Skeletal muscle tissue (tissue), 4 donors: ENCODE results near the gene GAS2L1. TPM values are rescaled to one million over a fixed set of nuclear protein-coding genes. Genes with fewer than 3 reads are reported as not detected.

Experiments used
- H3K27ac ChIP-seq: one replicate; pipeline ENCODE4 v1.7.0; 2013; ENCODE audit warnings: mild to moderate bottlenecking, low read depth, low read length, inconsistent platforms
- H3K27me3 ChIP-seq, 3 donors: one replicate each; pipeline ENCODE4 v1.7.0; 2013; ENCODE audit warnings: low read length in 3 of 3; ENCODE audit not compliant: control insufficient read depth in 3 of 3, insufficient read depth in 3 of 3
- H3K36me3 ChIP-seq, 3 donors: one replicate each; pipeline ENCODE4 v1.7.0; 2013; ENCODE audit warnings: low read length in 3 of 3; ENCODE audit not compliant: control insufficient read depth in 3 of 3, insufficient read depth in 3 of 3
- H3K4me1 ChIP-seq, 3 donors: one replicate each; pipeline ENCODE4 v1.7.0; 2013; ENCODE audit warnings: low read length in 3 of 3, mild to moderate bottlenecking in 3 of 3; ENCODE audit not compliant: control insufficient read depth in 3 of 3, insufficient read depth in 3 of 3
- H3K4me3 ChIP-seq, 3 donors: one replicate each; pipeline ENCODE4 v1.7.0; 2013; ENCODE audit warnings: low read length in 3 of 3
- H3K9ac ChIP-seq, 3 donors: one replicate each; pipeline ENCODE4 v1.7.0; 2013; ENCODE audit warnings: low read length in 3 of 3, mild to moderate bottlenecking in 3 of 3, moderate library complexity in 2 of 3, low read depth in 1 of 3
- H3K9me3 ChIP-seq, 3 donors: one replicate each; pipeline ENCODE4 v1.7.0; 2013; ENCODE audit warnings: low read length in 3 of 3; ENCODE audit not compliant: control insufficient read depth in 3 of 3
- total RNA-seq: library from RNA; depleted of rRNA; stranded (reverse); fragments of >200 nt; gene quantifications from one replicate; pipeline ENCODE4 v1.2.3, GENCODE V29; 2014
- donor health status: Osteomylitis.

The GAS2L1 gene
- total RNA-seq, 1 donor from 2014 or later = 3.1 TPM

DNA sequence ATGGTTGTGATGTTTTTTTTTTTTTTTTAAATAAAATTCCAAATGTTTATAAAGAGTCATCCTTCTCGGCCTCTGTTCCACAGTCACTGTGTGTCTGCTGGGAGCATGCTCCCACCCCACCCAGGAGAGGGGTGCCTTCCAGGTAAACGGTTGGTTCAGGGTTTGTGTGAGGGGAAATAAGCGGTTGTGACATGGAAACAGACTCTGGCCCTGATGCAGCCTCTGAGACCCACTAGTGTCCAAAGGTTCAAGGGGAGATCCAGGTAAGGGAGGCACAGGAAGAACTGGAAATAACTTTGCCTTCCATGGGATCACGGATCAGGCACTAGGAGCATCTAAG is 6.0 kb upstream of the GAS2L1 start:
- H3K36me3 ChIP-seq = peaks cover 50 to 53% (median 51%) of the 10 kb centered on the region in 3 donors
- no peak overlapping the region for H3K9ac ChIP-seq
- H3K4me1 ChIP-seq = peaks cover 7 to 21% (median 14%) of the 10 kb centered on the region in 3 donors
- H3K9me3 ChIP-seq = no peaks in the 10 kb centered on the region
- no peak overlapping the region for H3K27ac ChIP-seq
- H3K27me3 ChIP-seq = no peaks in the 10 kb centered on the region
- H3K4me3 ChIP-seq = no peak overlapping the region

DNA sequence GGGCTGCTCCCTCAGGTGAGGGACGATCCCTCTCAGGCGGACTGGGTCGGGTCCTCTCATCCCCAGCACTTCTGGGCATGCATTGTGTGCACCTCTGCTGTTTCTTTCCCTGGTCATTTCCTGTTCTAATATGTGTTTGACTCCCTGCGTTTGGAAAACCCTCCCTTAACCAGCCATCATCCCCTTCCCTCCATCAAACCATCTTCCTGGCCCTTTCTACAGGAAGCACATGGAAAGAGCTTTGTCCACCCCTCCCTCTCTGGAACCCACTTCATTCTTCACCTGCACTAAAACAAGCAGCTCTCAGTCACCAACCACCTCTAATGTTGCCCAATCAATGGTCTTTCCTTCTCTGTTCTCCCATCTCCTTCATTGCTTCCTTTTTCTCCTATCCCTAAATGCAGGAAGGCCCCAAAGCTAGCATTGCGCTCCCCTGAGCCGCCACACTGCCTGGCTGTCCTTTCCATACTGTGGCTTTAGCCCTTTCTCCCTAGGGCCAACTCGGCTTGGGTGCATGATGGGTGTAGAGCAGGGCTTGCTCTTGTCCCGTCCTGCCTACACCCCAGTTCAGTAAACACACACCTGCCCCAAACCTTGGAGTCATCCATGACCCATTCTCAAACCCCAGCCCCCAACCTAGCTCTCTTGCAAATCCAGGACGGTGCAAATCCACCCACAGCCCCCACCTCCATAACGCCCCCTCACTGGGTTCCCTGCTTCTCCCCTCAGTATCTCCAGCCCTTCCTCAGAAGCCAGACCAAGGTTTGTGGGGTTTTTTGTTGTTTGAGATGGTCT is 5.4 kb upstream of the GAS2L1 start:
- Histone ChIP-seq H3K27ac (no peak overlapping the region), H3K9me3 (no peaks in the 10 kb centered on the region), H3K27me3 (no peaks in the 10 kb centered on the region), H3K4me1 (peaks cover 9 to 24% (median 17%) of the 10 kb centered on the region in 3 donors), H3K36me3 (peaks cover 44 to 47% (median 46%) of the 10 kb centered on the region in 3 donors), H3K9ac (no peak overlapping the region), H3K4me3 (no peak overlapping the region)

DNA sequence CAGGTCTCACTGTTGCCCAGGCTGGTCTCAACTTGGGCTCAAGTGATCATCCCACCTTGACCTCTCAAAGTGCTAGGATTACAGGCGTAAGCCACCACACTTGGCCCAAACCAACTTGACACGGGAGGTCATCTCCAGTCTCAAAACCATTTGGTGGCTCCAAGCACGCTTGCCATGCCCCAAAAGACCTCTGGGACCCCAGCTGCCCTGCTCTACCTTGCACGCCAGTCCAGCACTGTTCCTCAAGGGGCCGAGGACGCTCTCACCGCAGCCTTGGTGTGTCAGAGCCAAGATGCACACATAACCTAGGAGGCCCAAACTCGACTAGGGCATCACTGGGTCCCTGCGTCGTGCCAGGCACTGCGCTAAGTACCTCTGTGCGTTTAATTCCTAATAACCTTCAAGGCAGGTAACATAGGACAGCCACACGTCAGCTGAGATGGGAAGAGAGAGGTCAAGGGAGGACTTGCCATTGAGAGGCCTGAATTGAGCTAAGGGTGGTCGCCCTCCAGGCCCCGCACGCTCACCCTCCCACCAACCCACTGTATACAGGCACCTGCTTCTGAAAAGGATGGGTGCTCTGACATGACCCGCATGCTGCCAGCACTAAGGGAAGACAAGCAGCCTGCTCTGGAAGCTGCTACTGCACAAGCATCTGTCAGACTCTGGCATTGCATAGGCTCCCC is 4.6 kb upstream of the GAS2L1 start:
- H3K36me3 ChIP-seq = peaks cover 36 to 39% (median 37%) of the 10 kb centered on the region in 3 donors
- H3K27ac ChIP-seq = no peak overlapping the region
- H3K27me3 ChIP-seq = no peaks in the 10 kb centered on the region

DNA sequence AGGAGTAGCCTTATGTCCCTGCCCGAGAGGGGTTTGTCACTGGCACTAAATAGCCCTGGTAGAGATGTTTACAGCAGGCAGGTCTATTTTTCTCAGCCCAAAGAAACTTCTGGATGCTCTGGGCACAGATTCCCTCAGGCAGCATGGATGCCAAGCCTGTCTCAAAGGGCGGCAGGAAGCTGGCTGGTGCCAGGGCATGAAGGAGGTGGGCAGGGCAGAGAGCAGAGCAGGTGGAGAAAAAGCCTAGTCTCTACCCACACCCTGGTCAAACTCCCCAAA is 4.1 kb upstream of the GAS2L1 start:
- Histone ChIP-seq H3K4me1 (peaks cover 15 to 30% (median 24%) of the 10 kb centered on the region in 3 donors), H3K27ac (no peak overlapping the region), H3K9ac (peak overlapping the region in 1 of 3 donors; percentile 16), H3K36me3 (peaks cover 31 to 34% (median 32%) of the 10 kb centered on the region in 3 donors), H3K4me3 (no peak overlapping the region), H3K9me3 (no peaks in the 10 kb centered on the region), H3K27me3 (no peaks in the 10 kb centered on the region)

More for the DNA sequence above, 4.6 kb upstream of the GAS2L1 start:
- Histone ChIP-seq H3K4me3 (no peak overlapping the region), H3K4me1 (peaks cover 13 to 29% (median 22%) of the 10 kb centered on the region in 3 donors), H3K9me3 (no peaks in the 10 kb centered on the region), H3K9ac (no peak overlapping the region)

DNA sequence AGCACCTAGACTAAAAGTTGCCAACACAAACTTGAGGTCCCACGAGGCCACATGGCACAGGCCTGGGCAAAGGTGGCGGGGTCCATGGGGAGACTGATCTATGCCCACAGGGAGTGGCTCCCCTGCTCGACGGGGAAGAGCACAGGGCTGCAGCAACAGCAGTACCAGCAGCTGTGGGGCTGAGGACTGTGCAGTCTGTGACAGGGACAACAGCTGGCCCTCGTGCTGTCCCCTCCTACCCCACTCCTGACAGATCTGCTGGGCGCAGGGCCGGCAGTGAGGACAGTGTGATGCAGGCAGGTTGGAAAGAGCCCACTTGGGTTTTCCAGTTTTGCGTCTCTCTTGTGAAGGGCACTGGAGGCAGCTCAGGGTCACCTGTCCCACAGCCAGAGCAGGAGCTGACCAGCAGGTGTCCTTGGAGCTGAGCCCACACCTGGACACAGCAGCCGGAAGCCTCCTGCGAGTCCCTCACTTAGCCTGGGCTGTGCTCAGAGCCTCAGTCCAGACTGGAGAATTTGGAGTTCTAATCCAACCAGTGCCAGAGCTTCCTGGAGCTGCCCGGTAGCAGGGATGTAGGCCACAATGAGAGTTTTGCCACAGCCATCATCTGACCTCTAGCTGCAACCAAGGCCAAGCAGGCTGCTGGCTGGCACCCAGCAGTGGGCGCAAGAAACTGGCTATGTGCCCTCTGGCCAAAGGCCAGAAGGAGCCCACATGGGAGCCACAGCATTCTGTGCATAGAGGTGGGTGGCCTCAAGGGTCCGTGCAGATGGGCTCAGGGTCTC is 3.6 kb upstream of the GAS2L1 start:
- H3K27me3 ChIP-seq = no peaks in the 10 kb centered on the region
- H3K4me1 ChIP-seq = peaks cover 21 to 35% (median 29%) of the 10 kb centered on the region in 3 donors
- peaks cover 26 to 29% (median 27%) of the 10 kb centered on the region in 3 donors for H3K36me3 ChIP-seq
- H3K9me3 ChIP-seq = no peaks in the 10 kb centered on the region
- no peak overlapping the region for H3K27ac ChIP-seq
- H3K9ac ChIP-seq = peak overlapping the region in 2 of 3 donors; percentile 8 to 16
- no peak overlapping the region for H3K4me3 ChIP-seq

DNA sequence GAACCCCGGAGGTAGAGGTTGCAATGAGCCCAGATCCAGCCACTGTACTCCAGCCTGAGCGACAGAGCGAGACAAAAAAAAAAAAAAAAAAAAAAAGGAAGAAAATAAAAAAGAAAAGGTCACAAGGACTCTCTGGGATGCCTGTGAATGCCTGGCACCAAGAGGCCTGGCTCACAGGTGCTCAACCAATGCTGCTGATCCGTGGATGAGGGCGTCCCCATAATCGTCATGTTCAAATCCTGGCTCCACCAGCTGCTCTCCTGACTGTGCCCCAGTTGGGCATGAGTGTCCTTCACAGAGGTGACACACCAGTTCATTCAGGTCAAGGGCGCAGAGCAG is 645 bp upstream of the GAS2L1 start:
- H3K4me3 ChIP-seq = peak overlapping the region; percentile 22 to 62 (median 35)
- peak overlapping the region in 1 of 3 donors; percentile 80 for H3K9ac ChIP-seq
- H3K4me1 ChIP-seq = peaks cover 48 to 62% (median 56%) of the 10 kb centered on the region in 3 donors
- H3K27me3 ChIP-seq = peaks cover 0 to 4% (median 0%) of the 10 kb centered on the region in 3 donors
- no peaks in the 10 kb centered on the region for H3K9me3 ChIP-seq
- no peak overlapping the region for H3K27ac ChIP-seq
- peaks cover 3 to 6% (median 6%) of the 10 kb centered on the region in 3 donors for H3K36me3 ChIP-seq

DNA sequence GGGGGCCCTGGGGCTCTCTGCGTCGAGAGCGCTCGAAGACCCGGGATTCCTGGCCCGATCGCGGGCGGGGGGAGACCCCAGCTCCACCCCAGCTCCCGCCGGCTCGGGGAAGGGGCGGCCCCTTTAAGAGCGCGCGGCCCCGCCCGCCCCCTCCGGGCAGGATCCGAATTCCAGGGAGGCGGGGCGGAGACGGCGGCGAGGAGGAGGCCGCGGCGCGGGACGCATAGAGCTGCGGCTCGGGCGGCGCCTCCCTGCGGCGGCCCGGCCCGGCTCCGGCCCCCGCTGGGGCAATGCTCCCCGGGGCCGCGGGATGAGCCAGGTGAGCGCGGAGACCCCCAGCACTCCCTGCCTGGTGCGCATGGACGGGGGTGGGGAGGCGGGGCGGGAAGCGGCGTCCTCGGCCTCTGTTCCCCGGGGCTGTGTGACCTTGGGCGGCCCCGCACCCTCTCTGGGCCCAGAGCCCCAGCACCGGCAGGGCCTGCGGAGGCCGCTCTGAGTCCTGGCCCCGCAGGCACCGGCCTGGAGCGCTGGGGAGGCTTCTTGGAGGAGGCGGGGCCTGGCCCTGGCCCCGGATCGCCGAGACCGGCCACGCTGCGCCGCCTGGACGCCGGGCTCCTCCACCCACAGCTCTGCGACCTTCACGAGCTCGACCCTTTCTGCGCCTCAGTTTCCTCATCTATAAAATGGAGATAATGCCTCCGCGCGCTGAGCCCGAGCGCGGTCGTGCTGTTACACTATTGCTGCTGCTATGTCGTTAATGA is 565 bp downstream of the GAS2L1 start:
- H3K36me3 ChIP-seq = no peaks in the 10 kb centered on the region
- peak overlapping the region; percentile 43 to 80 (median 66) for H3K9ac ChIP-seq
- peaks cover 49 to 62% (median 57%) of the 10 kb centered on the region in 3 donors for H3K4me1 ChIP-seq
- no peaks in the 10 kb centered on the region for H3K9me3 ChIP-seq
- H3K27me3 ChIP-seq = peaks cover 0 to 15% (median 0%) of the 10 kb centered on the region in 3 donors
- H3K4me3 ChIP-seq = peak overlapping the region; percentile 62 to 87 (median 81)
- peak overlapping the region; percentile 47 for H3K27ac ChIP-seq

DNA sequence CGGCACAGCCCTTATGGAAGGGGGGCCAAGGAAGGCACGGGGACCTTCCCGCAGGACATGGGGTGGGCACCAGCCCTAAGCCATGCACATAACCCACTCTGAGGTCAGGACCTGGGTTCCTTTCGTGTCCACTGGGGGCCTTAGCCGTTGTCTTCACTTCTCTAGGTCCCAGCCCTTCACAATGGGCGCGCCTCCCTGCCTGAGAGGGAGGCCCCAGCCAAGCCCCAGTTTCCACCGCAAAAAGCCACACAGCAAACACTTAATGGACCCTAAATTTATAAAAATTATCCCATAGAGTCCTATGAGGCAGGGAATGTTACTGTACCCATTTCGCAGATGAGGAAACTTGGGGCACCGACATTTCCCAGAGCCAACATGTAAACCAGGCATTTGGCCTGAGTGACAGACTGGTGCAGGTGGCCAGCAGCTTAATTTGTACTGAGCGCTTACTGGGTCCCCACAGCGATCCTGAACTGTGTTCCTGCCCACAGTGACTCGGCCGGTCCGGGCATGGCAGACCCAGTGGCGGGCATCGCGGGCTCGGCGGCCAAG is 1.2 kb downstream of the GAS2L1 start:
- H3K36me3 ChIP-seq = no peaks in the 10 kb centered on the region
- peak overlapping the region; percentile 47 for H3K27ac ChIP-seq
- H3K4me3 ChIP-seq = peak overlapping the region; percentile 62 to 87 (median 81)
- H3K27me3 ChIP-seq = peaks cover 0 to 21% (median 0%) of the 10 kb centered on the region in 3 donors
- H3K9me3 ChIP-seq = no peaks in the 10 kb centered on the region
- peak overlapping the region; percentile 23 to 80 (median 66) for H3K9ac ChIP-seq
- H3K4me1 ChIP-seq = peaks cover 49 to 60% (median 50%) of the 10 kb centered on the region in 3 donors

DNA sequence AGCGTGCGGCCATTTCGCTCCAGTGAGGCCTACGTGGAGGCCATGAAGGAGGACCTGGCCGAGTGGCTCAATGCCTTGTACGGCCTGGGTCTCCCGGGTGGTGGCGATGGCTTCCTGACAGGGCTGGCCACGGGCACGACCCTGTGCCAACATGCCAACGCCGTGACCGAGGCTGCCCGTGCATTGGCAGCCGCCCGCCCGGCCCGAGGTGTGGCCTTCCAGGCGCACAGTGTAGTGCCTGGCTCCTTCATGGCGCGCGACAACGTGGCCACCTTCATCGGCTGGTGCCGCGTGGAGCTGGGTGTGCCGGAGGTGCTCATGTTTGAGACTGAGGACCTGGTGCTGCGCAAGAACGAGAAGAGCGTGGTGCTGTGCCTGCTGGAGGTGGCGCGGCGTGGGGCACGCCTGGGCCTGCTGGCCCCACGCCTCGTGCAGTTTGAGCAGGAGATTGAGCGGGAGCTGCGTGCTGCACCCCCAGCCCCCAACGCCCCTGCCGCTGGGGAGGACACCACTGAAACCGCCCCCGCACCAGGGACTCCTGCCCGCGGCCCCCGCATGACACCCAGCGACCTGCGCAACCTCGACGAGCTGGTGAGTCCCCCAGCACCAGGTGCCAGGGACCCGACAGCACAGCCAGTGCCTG is 1.8 kb downstream of the GAS2L1 start:
- H3K9me3 ChIP-seq = no peaks in the 10 kb centered on the region
- H3K9ac ChIP-seq = peak overlapping the region; percentile 23 to 80 (median 66)
- H3K27me3 ChIP-seq = peaks cover 4 to 27% (median 5%) of the 10 kb centered on the region in 3 donors
- no peaks in the 10 kb centered on the region for H3K36me3 ChIP-seq
- H3K4me1 ChIP-seq = peaks cover 47 to 59% (median 48%) of the 10 kb centered on the region in 3 donors
- H3K4me3 ChIP-seq = peak overlapping the region; percentile 56 to 87 (median 81)
- no peak overlapping the region for H3K27ac ChIP-seq
